Measurements from ENCODE around the gene TAF7L. TPM values are rescaled to one million over a fixed set of nuclear protein-coding genes. Genes with fewer than 3 reads are reported as not detected.

Gene TAF7L
- total RNA-seq, 1 experiment from 2014 or later: not detected

DNA sequence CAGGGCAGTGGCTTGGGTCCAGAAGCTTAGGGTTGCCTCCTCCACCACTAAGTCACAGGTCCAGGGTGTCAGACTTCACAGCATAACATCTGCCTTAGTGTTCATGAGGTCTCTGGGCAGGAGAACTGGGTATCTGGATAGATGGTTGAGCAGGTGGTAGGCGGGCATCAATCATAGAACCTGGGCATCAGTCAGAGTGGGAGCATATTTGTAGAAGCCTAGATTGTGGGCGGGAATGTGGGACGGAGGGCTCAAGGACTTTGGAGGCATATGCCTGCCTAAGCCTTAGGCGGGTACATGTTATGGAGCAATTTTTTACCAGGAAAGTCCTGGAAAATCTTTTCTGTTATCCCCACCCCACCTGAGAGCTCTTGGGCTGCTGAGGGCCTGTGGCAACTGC lies 28.5 kb downstream of the TAF7L start:
- Histone ChIP-seq H3K27me3 (replicated peaks; ENCODE audit: control insufficient read depth, insufficient read depth, low read length) (no peaks in the 10 kb centered on the region), H3K9me3 (no peaks in the 10 kb centered on the region), H3K4me3 (ENCODE audit: low read depth, low read length) (no peak overlapping the region), H3K36me3 (ENCODE audit: control insufficient read depth, insufficient read depth, low read length) (no peaks in the 10 kb centered on the region), H3K4me1 (no peaks in the 10 kb centered on the region)
- Mint-ChIP-seq H3K27ac (ENCODE audit: unreplicated experiment) (no peak overlapping the region), H3K36me3 (ENCODE audit: insufficient read depth, unreplicated experiment) (no peaks in the 10 kb centered on the region), H3K9me3 (ENCODE audit: unreplicated experiment) (no peaks in the 10 kb centered on the region), H3K4me3 (ENCODE audit: unreplicated experiment) (no peak overlapping the region), H3K27me3 (ENCODE audit: insufficient read depth, unreplicated experiment) (no peaks in the 10 kb centered on the region), H3K4me1 (ENCODE audit: low read depth, unreplicated experiment) (no peaks in the 10 kb centered on the region)
- TF ChIP-seq, protein P1, sequence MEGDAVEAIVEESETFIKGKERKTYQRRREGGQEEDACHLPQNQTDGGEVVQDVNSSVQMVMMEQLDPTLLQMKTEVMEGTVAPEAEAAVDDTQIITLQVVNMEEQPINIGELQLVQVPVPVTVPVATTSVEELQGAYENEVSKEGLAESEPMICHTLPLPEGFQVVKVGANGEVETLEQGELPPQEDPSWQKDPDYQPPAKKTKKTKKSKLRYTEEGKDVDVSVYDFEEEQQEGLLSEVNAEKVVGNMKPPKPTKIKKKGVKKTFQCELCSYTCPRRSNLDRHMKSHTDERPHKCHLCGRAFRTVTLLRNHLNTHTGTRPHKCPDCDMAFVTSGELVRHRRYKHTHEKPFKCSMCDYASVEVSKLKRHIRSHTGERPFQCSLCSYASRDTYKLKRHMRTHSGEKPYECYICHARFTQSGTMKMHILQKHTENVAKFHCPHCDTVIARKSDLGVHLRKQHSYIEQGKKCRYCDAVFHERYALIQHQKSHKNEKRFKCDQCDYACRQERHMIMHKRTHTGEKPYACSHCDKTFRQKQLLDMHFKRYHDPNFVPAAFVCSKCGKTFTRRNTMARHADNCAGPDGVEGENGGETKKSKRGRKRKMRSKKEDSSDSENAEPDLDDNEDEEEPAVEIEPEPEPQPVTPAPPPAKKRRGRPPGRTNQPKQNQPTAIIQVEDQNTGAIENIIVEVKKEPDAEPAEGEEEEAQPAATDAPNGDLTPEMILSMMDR (IDR thresholded peaks at IDR 0.05; ENCODE audit: insufficient read depth in 1 of 2, low read depth in 1 of 2, low read length in 1 of 2, severe bottlenecking in 1 of 2, unreplicated experiment in 1 of 2): no peak
- no peak for DNase-seq
- intact Hi-C loops (cut with micrococcal nuclease; ENCODE audit: unreplicated experiment): no loop called here
- CTCF ChIA-PET: interaction anchor here (0.6 kb wide), 1 partner anchor 494 kb away, joined by 3 read pairs; no protein-coding TSS in a partner anchor
- BruUV-seq (replicated peaks): no TSS peak
- POLR2A ChIA-PET: no interaction called here

DNA sequence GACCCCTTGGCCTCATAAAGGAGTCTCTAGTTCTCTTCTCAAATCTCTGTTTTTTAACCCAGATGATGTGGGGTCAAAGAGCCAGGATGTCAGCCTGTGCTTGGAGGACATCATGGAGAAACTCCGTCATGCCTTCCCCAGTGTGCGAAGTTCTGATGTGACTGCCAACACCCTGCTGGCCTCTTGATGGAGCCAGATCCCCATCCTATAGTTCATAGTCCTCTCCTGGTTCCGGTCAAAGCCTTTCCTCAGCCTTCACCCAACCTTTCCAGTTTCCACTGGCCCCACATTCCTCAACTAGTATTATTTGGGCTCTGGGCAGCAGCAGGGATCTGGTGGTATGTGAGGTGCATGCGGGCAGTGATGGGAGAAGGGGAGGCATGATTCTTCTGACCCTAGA lies 30.7 kb downstream of the TAF7L start:
- H3K36me3 ChIP-seq (ENCODE audit: control insufficient read depth, insufficient read depth, low read length): no peaks in the 10 kb centered on the region
- no peaks in the 10 kb centered on the region for H3K9me3 Mint-ChIP-seq (ENCODE audit: unreplicated experiment)
- TF ChIP-seq, protein P1 (IDR thresholded peaks at IDR 0.05; ENCODE audit: insufficient read depth in 1 of 2, low read depth in 1 of 2, low read length in 1 of 2, severe bottlenecking in 1 of 2, unreplicated experiment in 1 of 2): peak in 1 of 2 experiments; percentile 55
- H3K27ac Mint-ChIP-seq (ENCODE audit: unreplicated experiment): no peak overlapping the region
- H3K27me3 Mint-ChIP-seq (ENCODE audit: insufficient read depth, unreplicated experiment): no peaks in the 10 kb centered on the region
- no peak overlapping the region for H3K4me3 Mint-ChIP-seq (ENCODE audit: unreplicated experiment)
- no peak overlapping the region for H3K4me3 ChIP-seq (ENCODE audit: low read depth, low read length)
- POLR2A ChIA-PET: no interaction called here
- H3K36me3 Mint-ChIP-seq (ENCODE audit: insufficient read depth, unreplicated experiment): no peaks in the 10 kb centered on the region
- no peaks in the 10 kb centered on the region for H3K27me3 ChIP-seq (replicated peaks; ENCODE audit: control insufficient read depth, insufficient read depth, low read length)
- no peaks in the 10 kb centered on the region for H3K4me1 Mint-ChIP-seq (ENCODE audit: low read depth, unreplicated experiment)
- BruUV-seq (replicated peaks): no TSS peak
- no peaks in the 10 kb centered on the region for H3K9me3 ChIP-seq
- CTCF ChIA-PET: no interaction called here
- peak; percentile 34 to 35 for DNase-seq
- intact Hi-C loops (cut with micrococcal nuclease; ENCODE audit: unreplicated experiment): loop anchor here (1.0 kb wide), 1 partner anchor 27 kb away; no protein-coding TSS in a partner anchor
- H3K4me1 ChIP-seq: no peaks in the 10 kb centered on the region

DNA sequence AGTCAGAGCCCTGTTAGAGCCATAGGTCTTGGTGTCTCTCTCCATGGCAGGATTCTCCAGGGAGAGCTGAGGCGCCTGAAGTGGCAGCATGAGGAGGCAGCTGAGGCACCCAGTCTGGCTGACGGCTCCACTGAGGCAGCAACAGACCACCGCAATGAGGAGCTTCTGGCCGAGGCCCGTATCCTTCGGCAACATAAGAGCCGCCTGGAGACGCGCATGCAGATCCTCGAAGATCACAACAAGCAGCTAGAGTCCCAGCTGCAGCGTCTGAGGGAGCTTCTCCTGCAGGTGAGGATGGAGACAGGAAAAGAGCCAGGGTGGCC lies 32.9 kb downstream of the TAF7L start:
- H3K9me3 ChIP-seq: no peaks in the 10 kb centered on the region
- no peak overlapping the region for H3K4me3 ChIP-seq (ENCODE audit: low read depth, low read length)
- Mint-ChIP-seq H3K27ac (ENCODE audit: unreplicated experiment) (no peak overlapping the region), H3K27me3 (ENCODE audit: insufficient read depth, unreplicated experiment) (no peaks in the 10 kb centered on the region), H3K4me1 (ENCODE audit: low read depth, unreplicated experiment) (no peaks in the 10 kb centered on the region), H3K36me3 (ENCODE audit: insufficient read depth, unreplicated experiment) (no peaks in the 10 kb centered on the region), H3K4me3 (ENCODE audit: unreplicated experiment) (no peak overlapping the region), H3K9me3 (ENCODE audit: unreplicated experiment) (no peaks in the 10 kb centered on the region)
- H3K27me3 ChIP-seq (replicated peaks; ENCODE audit: control insufficient read depth, insufficient read depth, low read length): no peaks in the 10 kb centered on the region
- intact Hi-C loops (cut with micrococcal nuclease; ENCODE audit: unreplicated experiment): no loop called here
- CTCF ChIA-PET: no interaction called here
- BruUV-seq (replicated peaks): no TSS peak
- DNase-seq: no peak
- TF ChIP-seq, protein P1 (IDR thresholded peaks at IDR 0.05; ENCODE audit: insufficient read depth in 1 of 2, low read depth in 1 of 2, low read length in 1 of 2, severe bottlenecking in 1 of 2, unreplicated experiment in 1 of 2): no peak
- POLR2A ChIA-PET: no interaction called here
- no peaks in the 10 kb centered on the region for H3K4me1 ChIP-seq
- H3K36me3 ChIP-seq (ENCODE audit: control insufficient read depth, insufficient read depth, low read length): no peaks in the 10 kb centered on the region

All from Caco-2 (cell line).